Activated CD8-positive, alpha-beta memory T cell treated with anti-CD3 and anti-CD28 coated beads, Interleukin-2, amount 50 U/mL, for 24 hours (primary cell): ENCODE data around the gene EXOC3L4.
A peak's percentile ranks its signal among the peaks of the same experiment; 100 is the strongest.

ENCODE experiments used
- DNase-seq: peaks from one replicate; pipeline ENCODE4 v3.0.0-alpha.2; 2020; ENCODE audit errors: extremely low read depth

EXOC3L4 gene

GRCh38 chr14:103091041-103091882, 3.3 kb upstream of the EXOC3L4 start:
- DNase-seq, result peak; percentile 50

GRCh38 chr14:103091883-103092222, 2.7 kb upstream of the EXOC3L4 start:
- DNase-seq, result no peak

- DNase-seq, result no peak
Measured at GRCh38 chr14:103093856-103094405, 594 bp upstream of the EXOC3L4 start.

GRCh38 chr14:103095210-103095778, 769 bp downstream of the EXOC3L4 start:
- DNase-seq, result no peak

GRCh38 chr14:103096387-103096786, 1.9 kb downstream of the EXOC3L4 start:
- no peak for DNase-seq

- no peak for DNase-seq
Measured at GRCh38 chr14:103097244-103097993, 2.9 kb downstream of the EXOC3L4 start.

GRCh38 chr14:103097994-103098957, 3.8 kb downstream of the EXOC3L4 start:
- no peak for DNase-seq

GRCh38 chr14:103099081-103099732, 4.7 kb downstream of the EXOC3L4 start:
- DNase-seq, result no peak

- no peak for DNase-seq
Measured at GRCh38 chr14:103099733-103100280, 5.3 kb downstream of the EXOC3L4 start.

GRCh38 chr14:103100281-103101121, 6.0 kb downstream of the EXOC3L4 start:
- DNase-seq, result no peak

- no peak for DNase-seq
Measured at GRCh38 chr14:103101257-103101962, 6.9 kb downstream of the EXOC3L4 start.

- no peak for DNase-seq
Measured at GRCh38 chr14:103101963-103102688, 7.6 kb downstream of the EXOC3L4 start.

- DNase-seq, result no peak
Measured at GRCh38 chr14:103102689-103103260, 8.2 kb downstream of the EXOC3L4 start.

GRCh38 chr14:103103461-103104388, 9.2 kb downstream of the EXOC3L4 start:
- DNase-seq, result no peak

- DNase-seq, result no peak
Measured at GRCh38 chr14:103104389-103104653, 9.8 kb downstream of the EXOC3L4 start.

- peak; percentile 39 for DNase-seq
Measured at GRCh38 chr14:103104654-103105452, 10.3 kb downstream of the EXOC3L4 start.
